Lower leg skin (tissue), 3 donors: ENCODE data around the gene NAALADL2.

ENCODE experiments used
- POLR2A ChIP-seq, 2 donors: fragments of 450-650 bp; IDR thresholded peaks; one replicate each; pipeline ENCODE4 v1.6.1; 2016 to 2017; ENCODE audit warnings: antibody characterized with exemption in 2 of 2, mild to moderate bottlenecking in 1 of 2, moderate library complexity in 1 of 2
- TF ChIP-seq, protein P1 (sequence below), 3 donors: fragments of 450-650 bp; IDR thresholded peaks; one replicate each; pipeline ENCODE4 v1.5.1; 2016; ENCODE audit warnings: antibody characterized with exemption in 3 of 3, mild to moderate bottlenecking in 3 of 3, moderate library complexity in 2 of 3

DNA sequence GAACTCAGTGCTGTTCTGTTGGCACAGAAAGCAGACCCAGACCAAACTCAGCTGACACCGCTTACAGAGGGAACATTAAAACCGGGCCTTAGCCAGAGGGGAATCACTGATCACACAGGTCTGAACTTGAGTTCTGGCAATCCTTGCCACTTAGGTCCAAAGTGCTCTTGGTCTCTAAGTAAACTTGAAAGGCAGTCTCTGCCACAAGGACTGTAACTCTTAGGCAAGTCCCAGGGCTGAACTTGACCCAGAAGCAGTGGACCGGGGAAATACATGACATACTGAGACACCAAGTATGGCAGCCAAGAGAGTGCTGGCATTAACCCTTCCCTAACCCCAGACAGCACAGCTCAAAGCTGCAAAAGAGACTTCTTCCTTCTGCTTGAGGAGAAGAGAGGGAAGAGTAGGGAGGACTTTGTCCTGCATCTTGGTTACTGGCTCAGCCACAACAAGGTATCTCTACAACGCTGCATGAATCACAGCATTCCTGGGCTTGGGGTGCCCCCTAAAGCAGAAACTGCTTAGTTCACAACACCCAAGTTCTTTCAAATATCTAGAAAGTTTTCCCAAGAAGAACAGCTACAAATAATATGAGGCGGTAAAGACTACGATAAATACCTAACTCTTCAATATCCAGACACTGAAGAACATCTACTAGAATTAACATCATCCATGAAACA lies 32.5 kb downstream of the NAALADL2 start:
- TF ChIP-seq, protein P1, sequence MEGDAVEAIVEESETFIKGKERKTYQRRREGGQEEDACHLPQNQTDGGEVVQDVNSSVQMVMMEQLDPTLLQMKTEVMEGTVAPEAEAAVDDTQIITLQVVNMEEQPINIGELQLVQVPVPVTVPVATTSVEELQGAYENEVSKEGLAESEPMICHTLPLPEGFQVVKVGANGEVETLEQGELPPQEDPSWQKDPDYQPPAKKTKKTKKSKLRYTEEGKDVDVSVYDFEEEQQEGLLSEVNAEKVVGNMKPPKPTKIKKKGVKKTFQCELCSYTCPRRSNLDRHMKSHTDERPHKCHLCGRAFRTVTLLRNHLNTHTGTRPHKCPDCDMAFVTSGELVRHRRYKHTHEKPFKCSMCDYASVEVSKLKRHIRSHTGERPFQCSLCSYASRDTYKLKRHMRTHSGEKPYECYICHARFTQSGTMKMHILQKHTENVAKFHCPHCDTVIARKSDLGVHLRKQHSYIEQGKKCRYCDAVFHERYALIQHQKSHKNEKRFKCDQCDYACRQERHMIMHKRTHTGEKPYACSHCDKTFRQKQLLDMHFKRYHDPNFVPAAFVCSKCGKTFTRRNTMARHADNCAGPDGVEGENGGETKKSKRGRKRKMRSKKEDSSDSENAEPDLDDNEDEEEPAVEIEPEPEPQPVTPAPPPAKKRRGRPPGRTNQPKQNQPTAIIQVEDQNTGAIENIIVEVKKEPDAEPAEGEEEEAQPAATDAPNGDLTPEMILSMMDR (IDR thresholded peaks at IDR 0.05) = no peak
- TF ChIP-seq POLR2A (IDR thresholded peaks at IDR 0.05) = no peak
